Keratinocyte (primary cell): ENCODE data around the gene RNF26. TPM values are rescaled to one million over a fixed set of nuclear protein-coding genes. Genes with fewer than 3 reads are reported as not detected.
A peak's percentile ranks its signal among the peaks of the same experiment; 100 is the strongest.

Source experiments
- DNase-seq: peaks from one replicate; pipeline ENCODE4 v3.0.0-alpha.2; 2011; ENCODE audit warnings: low read depth, missing footprints, low spot score
- FAIRE-seq: peaks from 2 replicates; lab custom pipeline; 2011; peaks lifted over from hg19 to GRCh38; lab: Jason Lieb, UNC
- H2AFZ ChIP-seq: 2 replicates; pipeline ENCODE4 v1.6.0; 2012; ENCODE audit warnings: low read length, control low read depth, inconsistent platforms; ENCODE audit not compliant: control insufficient read depth
- H3K27ac ChIP-seq: 2 replicates; pipeline ENCODE4 v1.5.1; 2011; ENCODE audit warnings: low read length; ENCODE audit not compliant: control insufficient read depth, insufficient read depth
- H3K27me3 ChIP-seq: 3 replicates; pipeline ENCODE4 v1.6.0; 2011; ENCODE audit warnings: low read length; ENCODE audit not compliant: control insufficient read depth, insufficient read depth; ENCODE audit errors: extremely low read depth
- H3K36me3 ChIP-seq, 2 experiments: 2 replicates in 1 of 2; 3 replicates in 1 of 2; pipeline ENCODE4 v1.5.1; 2011; ENCODE audit warnings: low read length in 2 of 2, mild to moderate bottlenecking in 1 of 2; ENCODE audit not compliant: control insufficient read depth in 2 of 2, insufficient read depth in 2 of 2; ENCODE audit errors: extremely low read depth in 1 of 2
- H3K4me1 ChIP-seq: 3 replicates; pipeline ENCODE4 v1.5.1; 2011; ENCODE audit warnings: low read length; ENCODE audit not compliant: control insufficient read depth, insufficient read depth; ENCODE audit errors: extremely low read depth
- H3K4me2 ChIP-seq: 3 replicates; pipeline ENCODE4 v1.6.0; 2011; ENCODE audit warnings: low read depth, low read length; ENCODE audit not compliant: control insufficient read depth, insufficient read depth; ENCODE audit errors: extremely low read depth
- H3K4me3 ChIP-seq, 3 experiments: fragments of 200-600 bp in 1 of 3; sonication (generic) in 1 of 3; 2 replicates in 2 of 3; 3 replicates in 1 of 3; pipeline ENCODE4 v1.5.1; 2011 to 2016; ENCODE audit warnings: low read length in 3 of 3, mild to moderate bottlenecking in 3 of 3, control low read depth in 2 of 3, inconsistent platforms in 1 of 3, low read depth in 1 of 3, mixed read lengths in 1 of 3, mixed run types in 1 of 3, moderate library complexity in 1 of 3; ENCODE audit not compliant: control insufficient read depth in 2 of 3, insufficient read depth in 2 of 3; ENCODE audit errors: extremely low read depth in 1 of 3
- H3K79me2 ChIP-seq: 2 replicates; pipeline ENCODE4 v1.6.0; 2012; ENCODE audit warnings: low read length; ENCODE audit not compliant: control insufficient read depth, insufficient read depth
- H3K9ac ChIP-seq: 3 replicates; pipeline ENCODE4 v1.6.0; 2011; ENCODE audit warnings: low read length; ENCODE audit not compliant: control insufficient read depth, insufficient read depth; ENCODE audit errors: extremely low read depth
- H3K9me1 ChIP-seq: 3 replicates; pipeline ENCODE4 v1.6.0; 2011; ENCODE audit warnings: low read length; ENCODE audit not compliant: control insufficient read depth, insufficient read depth; ENCODE audit errors: extremely low read depth
- H3K9me3 ChIP-seq: 2 replicates; pipeline ENCODE4 v1.5.1; 2012; ENCODE audit warnings: low read depth, low read length; ENCODE audit not compliant: control insufficient read depth
- H4K20me1 ChIP-seq: 3 replicates; pipeline ENCODE4 v1.6.0; 2011; ENCODE audit warnings: low read length; ENCODE audit not compliant: control insufficient read depth, insufficient read depth; ENCODE audit errors: extremely low read depth
- CTCF ChIP-seq, 3 experiments: IDR thresholded peaks in 1 of 3; conservative IDR thresholded peaks in 1 of 3; optimal IDR thresholded peaks in 1 of 3; 2 replicates in 2 of 3; 3 replicates in 1 of 3; pipeline versions ENCODE3 to v1.5.1; 2011; ENCODE audit warnings: low read length in 3 of 3, mild to moderate bottlenecking in 3 of 3, moderate library complexity in 2 of 3, control low read depth in 1 of 3, inconsistent platforms in 1 of 3; ENCODE audit not compliant: insufficient read depth in 2 of 3; ENCODE audit errors: extremely low read depth in 1 of 3
- EZH2 ChIP-seq: IDR thresholded peaks from one replicate; pipeline ENCODE4 v1.6.1; 2012; ENCODE audit warnings: inconsistent platforms, mild to moderate bottlenecking, low read length, moderate library complexity
- dilution Hi-C: fragments of 300-500 bp; cut with MboI; formaldehyde crosslinking; loops from one replicate; pipeline ENCODE4 v1.7.0; 2020; ENCODE audit warnings: low sequenced_read_pairs; ENCODE audit not compliant: extremely low pct_ligation_motif_present
- polyA plus RNA-seq, 5 experiments: library from polyadenylated mRNA; depleted of rRNA in 3 of 5; stranded (reverse) in 3 of 5; stranded (forward) in 1 of 5; unstranded in 1 of 5; fragments of >200 nt; gene quantifications; 1 replicate in 1 of 5; 2 replicates in 3 of 5; 3 replicates in 1 of 5; pipeline versions ENCODE4 v1.2.1 to v1.2.3, GENCODE V29; 2011 to 2012; ENCODE audit warnings: missing spikeins in 2 of 5, low read depth in 1 of 5, low replicate concordance in 1 of 5

The RNF26 gene
- polyA plus RNA-seq, 1 donor (not counting 4 experiments of a cell fraction or from before 2014, with no cell fraction given), result 13.2 TPM

- Histone ChIP-seq H3K9me1 (no peaks in the 10 kb centered on the region), H3K27ac (no peak overlapping the region), H4K20me1 (no peaks in the 10 kb centered on the region), H3K79me2 (no peaks in the 10 kb centered on the region), H3K4me1 (peaks cover 33% of the 10 kb centered on the region), H3K9me3 (no peaks in the 10 kb centered on the region), H3K36me3 (no peaks in the 10 kb centered on the region), H2AFZ (no peak overlapping the region), H3K9ac (no peak overlapping the region), H3K4me2 (peak overlapping the region; percentile 20), H3K27me3 (peaks cover 24% of the 10 kb centered on the region), H3K4me3 (peak overlapping the region in 2 of 3 experiments; percentile 23 to 29)
- DNase-seq, result no peak
- FAIRE-seq, result no peak
- dilution Hi-C loops, result no loop called here
- TF ChIP-seq EZH2, result no peak
- TF ChIP-seq CTCF (optimal IDR thresholded peaks at IDR 0.05 in 1 of 3, IDR thresholded peaks at IDR 0.05 in 1 of 3, conservative IDR thresholded peaks at IDR 0.05 in 1 of 3; ENCODE audit: extremely low read depth in 1 of 3, insufficient read depth in 2 of 3, low read length in 3 of 3), result no peak
Measured at GRCh38 chr11:119363851-119364590, 29.7 kb downstream of the RNF26 start.

GRCh38 chr11:119365071-119365591 lies 30.8 kb downstream of the RNF26 start:
- DNase-seq (no peak), FAIRE-seq (no peak)
- no peaks in the 10 kb centered on the region for H3K9me1 ChIP-seq
- H3K4me1 ChIP-seq, result peaks cover 26% of the 10 kb centered on the region
- no peak overlapping the region for H3K9ac ChIP-seq
- H3K4me2 ChIP-seq, result no peak overlapping the region
- H3K27ac ChIP-seq, result no peak overlapping the region
- H3K9me3 ChIP-seq, result no peaks in the 10 kb centered on the region
- H3K79me2 ChIP-seq, result no peaks in the 10 kb centered on the region
- dilution Hi-C loops, result no loop called here
- H3K4me3 ChIP-seq, result no peak overlapping the region
- peaks cover 24% of the 10 kb centered on the region for H3K27me3 ChIP-seq
- H4K20me1 ChIP-seq, result no peaks in the 10 kb centered on the region
- no peaks in the 10 kb centered on the region for H3K36me3 ChIP-seq
- no peak for TF ChIP-seq EZH2
- TF ChIP-seq CTCF (optimal IDR thresholded peaks at IDR 0.05 in 1 of 3, IDR thresholded peaks at IDR 0.05 in 1 of 3, conservative IDR thresholded peaks at IDR 0.05 in 1 of 3; ENCODE audit: extremely low read depth in 1 of 3, insufficient read depth in 2 of 3, low read length in 3 of 3), result no peak
- H2AFZ ChIP-seq, result no peak overlapping the region
